ENCODE measurements around the gene CDKN2D. TPM values are rescaled to one million over a fixed set of nuclear protein-coding genes. Genes with fewer than 3 reads are reported as not detected.

CDKN2D gene
- polyA plus RNA-seq, 5 donors: 10.3 to 13.7 (median 11.4) TPM

- DNase-seq: no peak
These were observed 45.6 kb downstream of the CDKN2D start for GRCh38 chr19:10523135-10523636.

- DNase-seq: no peak
These were observed 47.2 kb downstream of the CDKN2D start for GRCh38 chr19:10521461-10522171.

DNA sequence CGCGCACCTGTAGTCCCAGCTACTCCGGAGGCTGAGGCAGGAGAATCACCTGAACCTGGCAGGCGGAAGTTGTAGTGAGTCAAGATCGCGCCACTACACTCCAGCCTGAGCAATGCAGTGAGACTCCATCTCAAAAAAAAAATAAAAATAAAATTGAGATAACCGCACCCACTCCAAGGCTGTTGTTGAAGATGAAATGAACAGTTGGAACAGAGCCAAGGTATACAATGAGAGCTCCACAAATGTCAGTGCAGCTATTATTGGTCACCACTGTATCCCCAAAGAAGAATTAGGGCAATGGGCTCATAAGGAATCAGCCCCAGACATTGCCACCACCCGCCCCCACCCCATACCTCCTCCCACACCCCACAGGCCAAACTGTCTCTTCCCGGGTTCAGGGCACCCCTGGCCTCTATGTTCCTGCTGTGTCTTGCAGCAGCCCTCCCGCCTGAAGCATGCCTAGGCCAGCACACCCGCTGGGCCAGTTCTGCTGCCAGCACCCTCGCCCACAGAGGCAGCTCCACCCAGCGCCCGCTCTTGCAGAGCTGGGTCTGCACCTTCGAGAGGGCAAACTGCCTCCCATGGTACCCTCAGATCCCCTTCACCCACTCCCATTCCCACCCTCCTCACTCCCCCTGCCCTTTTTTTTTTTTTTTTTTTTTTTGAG lies 48.0 kb downstream of the CDKN2D start:
- DNase-seq: no peak

- DNase-seq: no peak
These were observed 49.4 kb downstream of the CDKN2D start for GRCh38 chr19:10519421-10519820.

DNA sequence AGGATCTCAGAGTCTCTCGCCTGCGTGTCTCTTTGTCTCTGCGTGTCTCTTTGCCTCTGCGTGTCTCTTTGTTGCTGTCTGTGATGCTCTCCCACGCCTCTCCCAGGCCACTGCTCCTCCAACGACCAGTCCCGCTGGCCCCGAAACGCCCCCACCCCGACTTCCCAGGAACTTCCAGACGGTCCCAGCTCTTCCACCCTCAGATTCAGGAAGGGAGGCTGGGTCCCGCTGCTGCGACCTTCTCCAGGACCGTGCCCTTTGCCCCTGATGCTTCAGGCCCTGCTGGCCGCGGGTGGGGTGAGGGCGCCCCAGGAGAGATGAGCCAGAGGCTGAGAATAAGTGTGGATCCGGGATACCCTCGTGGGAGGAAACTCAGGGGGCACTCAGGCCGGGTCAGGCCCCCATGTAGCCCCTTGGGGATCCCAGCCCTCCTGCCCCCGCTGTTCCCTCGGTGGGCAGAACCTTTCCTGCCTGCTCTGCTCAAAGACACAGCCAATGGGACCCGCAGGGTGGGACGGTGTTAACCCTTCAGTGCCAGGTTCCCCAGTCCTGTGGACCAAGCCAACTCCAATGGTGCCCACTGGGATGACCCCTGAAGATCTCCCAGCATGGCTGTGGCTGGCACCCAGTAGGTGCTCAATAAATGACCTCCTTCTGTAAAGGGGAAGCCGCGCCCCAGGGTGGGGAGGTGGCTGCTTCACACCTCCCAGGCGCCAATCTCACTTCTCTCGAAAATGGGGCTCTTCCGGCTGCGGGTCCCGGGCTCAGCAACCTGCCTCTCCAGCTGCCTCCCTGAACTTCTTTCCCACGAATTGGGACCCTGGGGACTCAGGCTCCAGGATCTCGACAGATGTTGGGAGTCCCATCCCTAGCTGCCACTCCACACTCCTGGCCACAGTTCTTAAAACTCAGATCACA lies 50.1 kb downstream of the CDKN2D start:
- no peak for DNase-seq

GRCh38 chr19:10517760-10518443 lies 50.9 kb downstream of the CDKN2D start:
- no peak for DNase-seq

- no peak for DNase-seq
These were observed 51.4 kb downstream of the CDKN2D start, which contains the start of gene S1PR5 for GRCh38 chr19:10517361-10517759. Gene S1PR5 (minus strand): TSS chr19:10517447. CDS start chr19:10515011, 2,436 bp downstream.

GRCh38 chr19:10516671-10517286 lies 52.0 kb downstream of the CDKN2D start:
- DNase-seq: no peak

Other genes with a start within 250 kb of the CDKN2D start
- 10 to 100 TPM; 19.3 to 41.3 (median 24.8) TPM for gene RAVER1, start 235.4 kb downstream of the CDKN2D start, polyA plus RNA-seq (ENCODE audit: insufficient read depth in 1 of 5, insufficient read length in 5 of 5, low replicate concordance in 1 of 5)
- gene ICAM3, start 229.4 kb downstream of the CDKN2D start, polyA plus RNA-seq (ENCODE audit: insufficient read depth in 1 of 5, insufficient read length in 5 of 5, low replicate concordance in 1 of 5): 10 to 100 TPM in 3 of 5 donors, 1 to 10 TPM in 2; 9.3 to 17.6 (median 10.6) TPM
- 100 to 1,000 TPM; 112 to 162 (median 149) TPM for gene TYK2, start 188.4 kb downstream of the CDKN2D start, polyA plus RNA-seq (ENCODE audit: insufficient read depth in 1 of 5, insufficient read length in 5 of 5, low replicate concordance in 1 of 5)
- 100 to 1,000 TPM; 147 to 223 (median 164) TPM for gene CDC37, start 165.4 kb downstream of the CDKN2D start, polyA plus RNA-seq (ENCODE audit: insufficient read depth in 1 of 5, insufficient read length in 5 of 5, low replicate concordance in 1 of 5)
- gene PDE4A, start 148.4 kb downstream of the CDKN2D start, polyA plus RNA-seq (ENCODE audit: insufficient read depth in 1 of 5, insufficient read length in 5 of 5, low replicate concordance in 1 of 5): 10 to 100 TPM in 1 of 5 donors, 1 to 10 TPM in 4; 3.7 to 10.1 (median 8.7) TPM
- gene KEAP1, start 65.6 kb downstream of the CDKN2D start, polyA plus RNA-seq (ENCODE audit: insufficient read depth in 1 of 5, insufficient read length in 5 of 5, low replicate concordance in 1 of 5): 10 to 100 TPM; 66.3 to 78.0 (median 76.7) TPM
- gene S1PR5, start 51.5 kb downstream of the CDKN2D start, polyA plus RNA-seq (ENCODE audit: insufficient read depth in 1 of 5, insufficient read length in 5 of 5, low replicate concordance in 1 of 5): under 1 TPM; 0.41 to 0.87 (median 0.65) TPM
- gene ATG4D, start 25.1 kb downstream of the CDKN2D start, polyA plus RNA-seq (ENCODE audit: insufficient read depth in 1 of 5, insufficient read length in 5 of 5, low replicate concordance in 1 of 5): 10 to 100 TPM; 15.1 to 23.5 (median 19.9) TPM
- 10 to 100 TPM; 25.4 to 38.2 (median 32.8) TPM for gene KRI1, start 3.0 kb downstream of the CDKN2D start, polyA plus RNA-seq (ENCODE audit: insufficient read depth in 1 of 5, insufficient read length in 5 of 5, low replicate concordance in 1 of 5)
- 10 to 100 TPM; 28.8 to 44.7 (median 34.4) TPM for gene AP1M2, start 18.3 kb upstream of the CDKN2D start, polyA plus RNA-seq (ENCODE audit: insufficient read depth in 1 of 5, insufficient read length in 5 of 5, low replicate concordance in 1 of 5)
- gene SLC44A2, start 56.6 kb upstream of the CDKN2D start, polyA plus RNA-seq (ENCODE audit: insufficient read depth in 1 of 5, insufficient read length in 5 of 5, low replicate concordance in 1 of 5): 100 to 1,000 TPM; 165 to 214 (median 182) TPM
- 100 to 1,000 TPM; 275 to 315 (median 296) TPM for gene ILF3, start 85.4 kb upstream of the CDKN2D start, polyA plus RNA-seq (ENCODE audit: insufficient read depth in 1 of 5, insufficient read length in 5 of 5, low replicate concordance in 1 of 5)
- gene QTRT1, start 132.5 kb upstream of the CDKN2D start, polyA plus RNA-seq (ENCODE audit: insufficient read depth in 1 of 5, insufficient read length in 5 of 5, low replicate concordance in 1 of 5): 10 to 100 TPM; 33.6 to 60.7 (median 44.8) TPM
- gene DNM2, start 149.1 kb upstream of the CDKN2D start, polyA plus RNA-seq (ENCODE audit: insufficient read depth in 1 of 5, insufficient read length in 5 of 5, low replicate concordance in 1 of 5): 100 to 1,000 TPM in 2 of 5 donors, 10 to 100 TPM in 3; 78.1 to 110 (median 98.8) TPM

All from right lung (tissue), 5 donors.